HepG2 (cell line): Measurements from ENCODE around the gene ACER2. TPM values are rescaled to one million over a fixed set of nuclear protein-coding genes. Genes with fewer than 3 reads are reported as not detected.

ENCODE experiments used
- ASH2L ChIP-seq: fragments of 300-600, 200-600 bp; sonication (generic); IDR thresholded peaks from 2 replicates; pipeline ENCODE4 v1.7.0; 2017; ENCODE audit warnings: low read depth, mild to moderate bottlenecking, moderate library complexity, mixed read lengths, low read length; ENCODE audit not compliant: insufficient read length
- ATF2 ChIP-seq: sonication (generic); formaldehyde crosslinking; IDR thresholded peaks from 2 replicates; pipeline ENCODE4 v1.4.0; 2020; ENCODE audit warnings: missing genetic modification reagents
- CTCF ChIP-seq: sonication (generic); formaldehyde crosslinking; IDR thresholded peaks from 2 replicates; pipeline ENCODE4 v1.5.0; 2020; ENCODE audit warnings: mild to moderate bottlenecking, missing genetic modification reagents, moderate library complexity
- FIP1L1 ChIP-seq: fragments of 200-400 bp; formaldehyde crosslinking; IDR thresholded peaks from 2 replicates; pipeline ENCODE4 v1.6.1; 2018; ENCODE audit warnings: low read depth, mild to moderate bottlenecking, low read length, moderate library complexity, borderline replicate concordance; ENCODE audit not compliant: insufficient read depth
- GMEB1 ChIP-seq: sonication (generic); formaldehyde crosslinking; IDR thresholded peaks from 2 replicates; pipeline ENCODE4 v1.5.1; 2020; ENCODE audit warnings: missing genetic modification reagents, mild to moderate bottlenecking, borderline replicate concordance
- GPN1 ChIP-seq: sonication (generic); formaldehyde crosslinking; IDR thresholded peaks from 2 replicates; pipeline ENCODE4 v1.5.1; 2020; ENCODE audit warnings: missing genetic modification reagents, borderline replicate concordance
- HBP1 ChIP-seq: IDR thresholded peaks from 2 replicates; pipeline ENCODE4 v1.6.1; 2016; ENCODE audit warnings: low read depth, control low read depth
- HOXA3 ChIP-seq: sonication (generic); formaldehyde crosslinking; IDR thresholded peaks from 2 replicates; pipeline ENCODE4 v1.5.0; 2020; ENCODE audit warnings: missing genetic modification reagents
- MIXL1 ChIP-seq: IDR thresholded peaks from 2 replicates; pipeline ENCODE4 v1.6.1; 2016
- MTA3 ChIP-seq: sonication (generic); formaldehyde crosslinking; IDR thresholded peaks from 2 replicates; pipeline ENCODE4 v1.4.0; 2020; ENCODE audit warnings: missing genetic modification reagents
- NCOA5 ChIP-seq: sonication (generic); formaldehyde crosslinking; IDR thresholded peaks from 2 replicates; pipeline ENCODE4 v1.4.0; 2020; ENCODE audit warnings: missing genetic modification reagents
- TFAP4 ChIP-seq: sonication (generic); IDR thresholded peaks from 2 replicates; pipeline ENCODE4 v1.6.1; 2016; ENCODE audit warnings: low read depth, borderline replicate concordance
- ZBTB34 ChIP-seq: sonication (generic); formaldehyde crosslinking; IDR thresholded peaks from 2 replicates; pipeline ENCODE4 v1.8.0; 2022; ENCODE audit warnings: mild to moderate bottlenecking, missing genetic modification reagents
- ZNF260 ChIP-seq: sonication (generic); formaldehyde crosslinking; IDR thresholded peaks from 2 replicates; pipeline ENCODE4 v1.4.0; 2020; ENCODE audit warnings: missing genetic modification reagents, low read depth, mild to moderate bottlenecking, borderline replicate concordance
- ZNF333 ChIP-seq: sonication (generic); formaldehyde crosslinking; IDR thresholded peaks from 2 replicates; pipeline ENCODE4 v1.4.0; 2020; ENCODE audit warnings: mild to moderate bottlenecking, missing genetic modification reagents, borderline replicate concordance
- ZNF615 ChIP-seq: sonication (generic); formaldehyde crosslinking; IDR thresholded peaks from 2 replicates; pipeline ENCODE4 v1.5.0; 2020; ENCODE audit warnings: mild to moderate bottlenecking, missing genetic modification reagents, borderline replicate concordance
- ZNF670 ChIP-seq: sonication (generic); formaldehyde crosslinking; IDR thresholded peaks from 2 replicates; pipeline ENCODE4 v1.8.0; 2022; ENCODE audit warnings: mild to moderate bottlenecking, missing genetic modification reagents, borderline replicate concordance
- polyA plus RNA-seq, 8 experiments: library from polyadenylated mRNA; depleted of rRNA in 3 of 8; stranded (reverse) in 7 of 8; unstranded in 1 of 8; fragments of >200 nt; fragmentation: Illumina TruSeq in 4 of 8; extraction: Trizol in 4 of 8; gene quantifications; 2 replicates each; pipeline versions ENCODE4 v1.2.1 to v1.2.3, GENCODE V29; 2011 to 2016; ENCODE audit warnings: low read depth in 4 of 8, missing spikeins in 1 of 8, mixed read lengths in 1 of 8; ENCODE audit not compliant: insufficient read depth in 1 of 8
- total RNA-seq, 5 experiments: library from RNA; depleted of rRNA; stranded (reverse); fragments of >200 nt; fragmentation: Illumina TruSeq; extraction: Trizol; gene quantifications; 2 replicates each; pipeline ENCODE4 v1.2.3, GENCODE V29; 2016; ENCODE audit warnings: low read depth in 1 of 5

The ACER2 gene
- total and polyA plus RNA-seq, 2 of the 13 experiments (the other 11 are each of a cell fraction or from before 2014, with no cell fraction given), result 1.9 to 3.4 TPM

- TF ChIP-seq ZBTB34, result no peak
- TF ChIP-seq ZNF615 (CRISPR knock-in tag), result no peak
- TF ChIP-seq FIP1L1, result no peak
- TF ChIP-seq HOXA3, result peak; percentile 59
- TF ChIP-seq MTA3 (CRISPR knock-in tag), result no peak
- no peak for TF ChIP-seq ZNF333 (CRISPR knock-in tag)
- TF ChIP-seq TFAP4, result peak; percentile 74
- 0 out of 2 replicates have a peak, but pooled peaks have one; percentile 73 for TF ChIP-seq HBP1
- TF ChIP-seq ZNF260 (CRISPR knock-in tag), result no peak
- TF ChIP-seq NCOA5, result no peak
- no peak for TF ChIP-seq GPN1 (CRISPR knock-in tag)
- no peak for TF ChIP-seq ZNF670 (CRISPR knock-in tag)
- TF ChIP-seq GMEB1 (CRISPR knock-in tag), result peak; percentile 50; the same call in 1 of the 2 replicates
- no peak for TF ChIP-seq MIXL1
- TF ChIP-seq ASH2L, result peak; percentile 40
- TF ChIP-seq ATF2 (CRISPR knock-in tag), result no peak
- TF ChIP-seq CTCF (CRISPR knock-in tag), result peak; percentile 48; the same call in 1 of the 2 replicates
Observed at GRCh38 chr9:19408693-19409400, at the start of gene ACER2 (continued).
